Neural crest cell (in vitro differentiated cells): ENCODE data around the gene ERF. TPM values are rescaled to one million over a fixed set of nuclear protein-coding genes. Genes with fewer than 3 reads are reported as not detected.

Experiments used
- DNase-seq: peaks from one replicate; pipeline ENCODE4 v3.0.0; 2021; ENCODE audit warnings: low read depth, mixed read lengths, low spot score
- H3K27ac Mint-ChIP-seq: one replicate; pipeline ENCODE4 v1.8.0; 2021; ENCODE audit warnings: mild to moderate bottlenecking, mixed read lengths; ENCODE audit not compliant: unreplicated experiment
- H3K27me3 Mint-ChIP-seq: 2 replicates; pipeline ENCODE4 v1.8.0; 2021; ENCODE audit warnings: low read depth, mild to moderate bottlenecking, mixed read lengths
- H3K36me3 Mint-ChIP-seq: 2 replicates; pipeline ENCODE4 v1.8.0; 2021; ENCODE audit warnings: low read depth, mild to moderate bottlenecking, mixed read lengths
- H3K4me1 Mint-ChIP-seq: 2 replicates; pipeline ENCODE4 v1.8.0; 2021; ENCODE audit warnings: mixed read lengths
- H3K4me3 Mint-ChIP-seq: one replicate; pipeline ENCODE4 v1.8.0; 2021; ENCODE audit warnings: mild to moderate bottlenecking, mixed read lengths
- H3K9me3 Mint-ChIP-seq: 2 replicates; pipeline ENCODE4 v1.8.0; 2021; ENCODE audit warnings: mixed read lengths
- total RNA-seq: library from RNA; stranded (reverse); gene quantifications from 2 replicates; pipeline ENCODE4 v1.2.1, GENCODE V29; 2021
- TF ChIP-seq, protein P1 (sequence below): fragments of 200-600 bp; sonication (generic); conservative IDR thresholded peaks from 2 replicates; pipeline ENCODE4 v1.5.0; 2021; ENCODE audit warnings: antibody characterized with exemption, mild to moderate bottlenecking

ERF gene
- total RNA-seq, 1 donor from 2014 or later = 102 TPM

DNA sequence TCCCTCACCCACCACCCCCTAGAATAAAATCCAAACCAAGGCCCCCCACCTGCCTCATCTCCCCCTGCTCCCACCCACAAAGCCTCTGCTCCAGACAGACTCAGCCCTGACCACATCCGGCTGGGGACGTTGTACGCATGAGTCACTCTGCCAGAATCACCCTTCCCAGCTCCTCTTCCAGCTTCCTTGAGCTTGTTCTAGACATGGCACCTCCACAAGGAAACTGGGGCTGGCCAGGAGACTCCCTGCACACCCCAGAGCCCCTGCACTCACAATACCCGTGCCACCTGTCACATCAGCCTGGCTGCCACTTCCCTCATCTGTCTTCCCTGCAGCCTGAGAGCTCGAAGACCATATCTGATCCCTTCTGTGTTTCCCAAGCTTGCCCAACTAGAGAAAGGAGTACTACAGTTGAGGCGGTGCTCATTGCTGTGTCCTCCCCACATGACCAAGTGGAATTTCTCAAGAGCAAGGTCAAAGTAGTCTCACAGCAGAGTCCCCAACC, 47.1 kb downstream of the ERF start:
- TF ChIP-seq, protein P1, sequence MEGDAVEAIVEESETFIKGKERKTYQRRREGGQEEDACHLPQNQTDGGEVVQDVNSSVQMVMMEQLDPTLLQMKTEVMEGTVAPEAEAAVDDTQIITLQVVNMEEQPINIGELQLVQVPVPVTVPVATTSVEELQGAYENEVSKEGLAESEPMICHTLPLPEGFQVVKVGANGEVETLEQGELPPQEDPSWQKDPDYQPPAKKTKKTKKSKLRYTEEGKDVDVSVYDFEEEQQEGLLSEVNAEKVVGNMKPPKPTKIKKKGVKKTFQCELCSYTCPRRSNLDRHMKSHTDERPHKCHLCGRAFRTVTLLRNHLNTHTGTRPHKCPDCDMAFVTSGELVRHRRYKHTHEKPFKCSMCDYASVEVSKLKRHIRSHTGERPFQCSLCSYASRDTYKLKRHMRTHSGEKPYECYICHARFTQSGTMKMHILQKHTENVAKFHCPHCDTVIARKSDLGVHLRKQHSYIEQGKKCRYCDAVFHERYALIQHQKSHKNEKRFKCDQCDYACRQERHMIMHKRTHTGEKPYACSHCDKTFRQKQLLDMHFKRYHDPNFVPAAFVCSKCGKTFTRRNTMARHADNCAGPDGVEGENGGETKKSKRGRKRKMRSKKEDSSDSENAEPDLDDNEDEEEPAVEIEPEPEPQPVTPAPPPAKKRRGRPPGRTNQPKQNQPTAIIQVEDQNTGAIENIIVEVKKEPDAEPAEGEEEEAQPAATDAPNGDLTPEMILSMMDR = no peak
- peak overlapping the region; percentile 63 for H3K27ac Mint-ChIP-seq
- no peaks in the 10 kb centered on the region for H3K4me1 Mint-ChIP-seq
- no peak for DNase-seq
- peaks cover 6% of the 10 kb centered on the region for H3K36me3 Mint-ChIP-seq
- no peak overlapping the region for H3K4me3 Mint-ChIP-seq
- no peaks in the 10 kb centered on the region for H3K27me3 Mint-ChIP-seq
- no peaks in the 10 kb centered on the region for H3K9me3 Mint-ChIP-seq

DNA sequence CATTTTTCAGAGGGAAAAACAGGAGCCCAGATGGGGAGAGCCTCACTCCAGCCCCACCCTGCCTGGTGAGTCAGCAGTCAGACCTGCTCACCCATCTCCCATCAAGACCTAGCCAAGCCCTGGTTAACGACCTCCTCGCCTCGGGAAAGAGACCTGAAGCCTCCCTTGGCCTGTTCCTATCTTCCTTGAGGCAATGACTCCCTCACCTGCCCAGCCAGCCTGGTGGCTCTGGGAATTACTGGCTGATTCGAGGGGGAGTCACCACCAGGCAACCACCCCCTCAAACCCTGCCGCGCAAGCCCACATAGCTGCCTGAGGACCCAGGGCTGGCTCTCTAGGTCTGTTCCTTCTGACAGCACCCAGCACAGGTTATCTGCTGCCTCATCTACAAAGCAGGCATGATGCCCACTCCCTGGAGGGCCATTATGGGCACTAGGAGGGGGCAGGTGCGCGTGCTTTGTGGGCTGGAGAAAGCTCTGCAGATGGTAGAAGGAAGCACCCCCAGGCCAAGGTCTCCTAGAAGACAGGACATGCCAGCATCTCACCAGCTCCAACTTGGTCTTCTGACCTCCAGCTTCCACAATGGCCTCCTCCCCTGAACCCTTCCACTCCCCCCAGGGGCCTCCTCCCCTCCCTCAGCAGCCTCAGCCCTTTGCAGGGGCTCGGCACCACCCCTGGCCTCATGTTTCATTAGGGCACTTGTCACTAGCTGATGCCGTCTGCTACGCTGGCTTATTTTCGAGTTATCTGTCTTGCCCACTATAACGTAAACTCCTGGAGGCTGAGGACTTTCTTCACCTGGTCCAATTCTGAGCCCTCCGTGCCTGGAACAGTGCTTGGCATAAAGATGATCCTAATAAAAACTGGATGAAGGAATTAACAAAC, 47.8 kb downstream of the ERF start:
- Mint-ChIP-seq H3K27me3 (no peaks in the 10 kb centered on the region), H3K4me3 (no peak overlapping the region), H3K36me3 (peaks cover 6% of the 10 kb centered on the region), H3K9me3 (no peaks in the 10 kb centered on the region), H3K4me1 (no peaks in the 10 kb centered on the region), H3K27ac (no peak overlapping the region)
- TF ChIP-seq, protein P1 = no peak
- no peak for DNase-seq

DNA sequence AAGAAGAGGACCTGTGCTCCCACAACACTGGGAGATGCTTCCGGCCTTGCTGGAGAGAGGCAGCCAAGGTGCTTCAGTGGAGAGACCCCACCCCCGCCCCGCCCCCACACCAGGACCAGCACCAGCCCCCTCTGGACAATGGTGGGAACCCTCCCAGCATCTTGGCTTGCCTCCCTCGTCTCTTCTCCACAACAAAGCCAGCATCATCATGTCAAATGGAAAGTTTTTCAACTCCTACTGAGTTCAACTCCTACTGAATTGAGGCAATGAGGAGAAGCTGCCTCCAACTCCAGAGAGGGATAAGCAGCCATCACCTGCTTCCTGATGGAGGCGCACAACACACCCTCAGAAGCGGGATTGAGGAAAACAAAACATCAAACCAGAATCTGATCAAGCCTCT, 50.3 kb downstream of the ERF start:
- H3K36me3 Mint-ChIP-seq = peaks cover 3% of the 10 kb centered on the region
- TF ChIP-seq, protein P1 = no peak
- no peak overlapping the region for H3K4me3 Mint-ChIP-seq
- no peaks in the 10 kb centered on the region for H3K4me1 Mint-ChIP-seq
- no peak overlapping the region for H3K27ac Mint-ChIP-seq
- no peaks in the 10 kb centered on the region for H3K9me3 Mint-ChIP-seq
- H3K27me3 Mint-ChIP-seq = no peaks in the 10 kb centered on the region
- no peak for DNase-seq

GRCh38 chr19:42203700-42204099, 51.2 kb downstream of the ERF start:
- Mint-ChIP-seq H3K27ac (no peak overlapping the region), H3K4me1 (no peaks in the 10 kb centered on the region), H3K9me3 (no peaks in the 10 kb centered on the region), H3K4me3 (no peak overlapping the region), H3K36me3 (peaks cover 3% of the 10 kb centered on the region), H3K27me3 (no peaks in the 10 kb centered on the region)
- no peak for DNase-seq
- TF ChIP-seq, protein P1 = no peak

- TF ChIP-seq, protein P1 = no peak
- H3K9me3 Mint-ChIP-seq = no peaks in the 10 kb centered on the region
- no peak overlapping the region for H3K4me3 Mint-ChIP-seq
- H3K27me3 Mint-ChIP-seq = no peaks in the 10 kb centered on the region
- DNase-seq = no peak
- H3K36me3 Mint-ChIP-seq = peaks cover 3% of the 10 kb centered on the region
- H3K27ac Mint-ChIP-seq = peak overlapping the region; percentile 5
- no peaks in the 10 kb centered on the region for H3K4me1 Mint-ChIP-seq
Measured at GRCh38 chr19:42202290-42202880, 52.5 kb downstream of the ERF start.
